ENCODE results near the gene MDH2.
"Not testable (repeated sequence)": the region's sequence is repeated elsewhere in the genome, so short reads cannot be mapped to it uniquely, and the experiment has no call there.

DNA sequence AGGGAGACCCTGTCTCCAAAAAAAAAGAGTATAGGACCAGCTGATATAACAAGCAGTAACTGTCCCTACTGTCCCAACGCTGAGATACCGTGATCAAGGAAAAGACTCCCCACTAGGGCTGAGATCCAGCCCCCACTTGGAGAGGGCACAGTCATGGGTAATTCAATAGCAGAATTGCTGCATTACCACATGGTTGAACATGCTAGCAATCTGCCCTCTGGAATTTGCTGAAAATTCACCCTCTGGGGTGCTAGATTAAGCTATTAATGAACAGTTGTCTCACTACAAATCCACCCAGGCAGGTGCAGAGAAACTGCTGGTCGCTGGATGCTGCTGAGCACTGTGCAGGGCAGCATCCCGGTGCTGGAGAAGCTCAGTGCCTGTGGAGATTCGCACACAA, 46.4 kb downstream of the MDH2 start:
- TF ChIP-seq POLR2A (IDR thresholded peaks at IDR 0.05; ENCODE audit: low read depth, low read length); POLR2AphosphoS5 (IDR thresholded peaks at IDR 0.05; ENCODE audit: low read depth, low read length); PAX5 (IDR thresholded peaks at IDR 0.05; ENCODE audit: insufficient read depth, low read length, severe bottlenecking); TAF1 (IDR thresholded peaks at IDR 0.05; ENCODE audit: low read depth, low read length): not testable (repeated sequence)

Measured in GM12891 (cell line).